H1 (cell line): ENCODE results near the gene CP. TPM values are rescaled to one million over a fixed set of nuclear protein-coding genes. Genes with fewer than 3 reads are reported as not detected.

Source experiments
- CTCF ChIA-PET: fragments of 300-600 bp; sonication (Branson Sonifier 250); formaldehyde crosslinking; loops from one replicate; lab custom pipeline; 2021; ENCODE audit not compliant: partially characterized antibody; lab: Charles Lee
- POLR2A ChIA-PET: fragments of 300-600 bp; sonication (Branson Sonifier 250); formaldehyde crosslinking; loops from one replicate; lab custom pipeline; 2021; ENCODE audit warnings: inconsistent platforms; ENCODE audit not compliant: partially characterized antibody; lab: Charles Lee
- DNase-seq, 2 experiments: peaks; one replicate each; pipeline versions ENCODE4 v3.0.0 to v3.0.0-alpha.2; 2010 to 2022; ENCODE audit warnings: low spot score in 2 of 2, low read depth in 1 of 2, mixed read lengths in 1 of 2
- FAIRE-seq: peaks from 2 replicates; lab custom pipeline; 2011; peaks lifted over from hg19 to GRCh38; lab: Jason Lieb, UNC
- H2AFZ ChIP-seq: 2 replicates; pipeline ENCODE4 v1.8.1; 2012; ENCODE audit warnings: low read length, inconsistent platforms
- H2AK5ac ChIP-seq: 2 replicates; pipeline ENCODE4 v1.6.1; 2013; ENCODE audit warnings: low read depth, low read length
- H2BK120ac ChIP-seq: replicated peaks from 2 replicates; pipeline ENCODE3; 2013; ENCODE audit warnings: low read depth, low read length, inconsistent platforms
- H2BK12ac ChIP-seq: 2 replicates; pipeline ENCODE4 v1.6.1; 2013; ENCODE audit warnings: low read depth, low read length
- H2BK15ac ChIP-seq: 2 replicates; pipeline ENCODE4 v1.6.1; 2013; ENCODE audit warnings: low read length
- H2BK20ac ChIP-seq: 2 replicates; pipeline ENCODE4 v1.6.1; 2013; ENCODE audit warnings: low read length
- H2BK5ac ChIP-seq: 2 replicates; pipeline ENCODE4 v1.6.1; 2013; ENCODE audit warnings: low read depth, low read length
- H3K14ac ChIP-seq: 2 replicates; pipeline ENCODE4 v1.6.1; 2013; ENCODE audit warnings: inconsistent platforms; ENCODE audit not compliant: insufficient read length
- H3K18ac ChIP-seq: 2 replicates; pipeline ENCODE4 v1.6.1; 2013; ENCODE audit warnings: low read length; ENCODE audit errors: extremely low read depth
- H3K23ac ChIP-seq: 2 replicates; pipeline ENCODE4 v1.6.1; 2013; ENCODE audit warnings: inconsistent platforms; ENCODE audit not compliant: insufficient read length
- H3K23me2 ChIP-seq: 2 replicates; pipeline ENCODE4 v1.6.1; 2013; ENCODE audit warnings: low read depth, low read length
- H3K27ac ChIP-seq: 2 replicates; pipeline ENCODE4 v1.6.1; 2011; ENCODE audit warnings: low read depth, low read length, inconsistent platforms
- H3K27me3 ChIP-seq, 4 experiments: replicated peaks in 1 of 4; 1 replicate in 1 of 4; 2 replicates in 3 of 4; pipeline versions ENCODE4 v1.6.1 to v1.8.1; 2011 to 2013; ENCODE audit warnings: low read length in 3 of 4, mild to moderate bottlenecking in 3 of 4, inconsistent platforms in 2 of 4, mixed read lengths in 2 of 4, moderate library complexity in 1 of 4; ENCODE audit not compliant: control insufficient read depth in 3 of 4, insufficient read depth in 3 of 4; ENCODE audit errors: extremely low read depth in 1 of 4
- H3K36me3 ChIP-seq, 4 experiments: 2 replicates each; pipeline versions ENCODE4 v1.6.1 to v1.8.1; 2011 to 2013; ENCODE audit warnings: mild to moderate bottlenecking in 4 of 4, low read length in 3 of 4, moderate library complexity in 2 of 4, control low read depth in 1 of 4, inconsistent platforms in 1 of 4; ENCODE audit not compliant: insufficient read depth in 4 of 4, control insufficient read depth in 2 of 4
- H3K4ac ChIP-seq: replicated peaks from 2 replicates; pipeline ENCODE3; 2013; ENCODE audit warnings: low read length, low read depth, mixed read lengths, inconsistent platforms; ENCODE audit not compliant: insufficient read length
- H3K4me1 ChIP-seq, 4 experiments: replicated peaks in 1 of 4; 1 replicate in 1 of 4; 2 replicates in 3 of 4; pipeline versions ENCODE4 v1.6.1 to v1.8.1; 2011 to 2013; ENCODE audit warnings: low read length in 3 of 4, inconsistent platforms in 2 of 4, mixed read lengths in 1 of 4; ENCODE audit not compliant: insufficient read depth in 4 of 4, control insufficient read depth in 3 of 4
- H3K4me2 ChIP-seq, 2 experiments: 2 replicates each; pipeline versions ENCODE4 v1.6.1 to v1.8.1; 2011 to 2013; ENCODE audit warnings: low read depth in 2 of 2, low read length in 2 of 2, control low read depth in 1 of 2, inconsistent platforms in 1 of 2, mild to moderate bottlenecking in 1 of 2; ENCODE audit not compliant: insufficient read depth in 1 of 2
- H3K4me3 ChIP-seq, 4 experiments: fragments of 200-600, 300-600 bp in 1 of 4; sonication (generic), shearing (Covaris generic), sonication (Bioruptor Twin) in 1 of 4; 2 replicates each; pipeline versions ENCODE4 v1.5.1 to v1.8.1; 2011 to 2016; ENCODE audit warnings: low read length in 4 of 4, low read depth in 3 of 4, control low read depth in 2 of 4, inconsistent platforms in 2 of 4, mild to moderate bottlenecking in 2 of 4, mixed read lengths in 1 of 4, moderate library complexity in 1 of 4; ENCODE audit not compliant: insufficient read depth in 2 of 4; ENCODE audit errors: extremely low read depth in 1 of 4
- H3K56ac ChIP-seq: replicated peaks from 2 replicates; pipeline ENCODE3; 2013; ENCODE audit warnings: low read depth, mild to moderate bottlenecking, mixed read lengths, low read length, inconsistent platforms; ENCODE audit not compliant: insufficient read length
- H3K79me1 ChIP-seq: 2 replicates; pipeline ENCODE4 v1.6.1; 2013; ENCODE audit warnings: low read depth, low read length, control low read depth
- H3K79me2 ChIP-seq, 2 experiments: 2 replicates each; pipeline versions ENCODE4 v1.6.1 to v1.8.1; 2012 to 2013; ENCODE audit warnings: low read length in 2 of 2, mild to moderate bottlenecking in 2 of 2, inconsistent platforms in 1 of 2; ENCODE audit not compliant: insufficient read depth in 2 of 2, control insufficient read depth in 1 of 2
- H3K9ac ChIP-seq, 4 experiments: replicated peaks in 1 of 4; 1 replicate in 1 of 4; 2 replicates in 3 of 4; pipeline versions ENCODE4 v1.6.1 to v1.8.1; 2011 to 2013; ENCODE audit warnings: low read depth in 3 of 4, low read length in 3 of 4, control low read depth in 2 of 4, mild to moderate bottlenecking in 2 of 4, moderate library complexity in 2 of 4, inconsistent platforms in 1 of 4; ENCODE audit errors: extremely low read depth in 1 of 4
- H3K9me3 ChIP-seq, 2 experiments: 2 replicates each; pipeline versions ENCODE4 v1.6.1 to v1.8.1; 2012 to 2013; ENCODE audit warnings: mild to moderate bottlenecking in 2 of 2, moderate library complexity in 2 of 2, control low read depth in 1 of 2, inconsistent platforms in 1 of 2, low read depth in 1 of 2, low read length in 1 of 2, mixed read lengths in 1 of 2; ENCODE audit not compliant: insufficient read depth in 2 of 2
- H4K20me1 ChIP-seq, 2 experiments: replicated peaks in 1 of 2; 2 replicates each; pipeline versions ENCODE3 to v1.8.1; 2011 to 2013; ENCODE audit warnings: inconsistent platforms in 2 of 2, low read length in 2 of 2, mild to moderate bottlenecking in 1 of 2; ENCODE audit not compliant: insufficient read depth in 2 of 2, control insufficient read depth in 1 of 2
- H4K5ac ChIP-seq: 2 replicates; pipeline ENCODE4 v1.6.1; 2013; ENCODE audit warnings: low read length, low read depth, mixed read lengths, inconsistent platforms; ENCODE audit not compliant: insufficient read length
- H4K8ac ChIP-seq: 2 replicates; pipeline ENCODE4 v1.8.0; 2013; ENCODE audit warnings: mild to moderate bottlenecking, moderate library complexity, low read length, inconsistent platforms; ENCODE audit not compliant: insufficient read depth; ENCODE audit errors: extremely low read depth
- H4K91ac ChIP-seq: replicated peaks from 2 replicates; pipeline ENCODE3; 2013; ENCODE audit warnings: low read length, mixed read lengths, inconsistent platforms; ENCODE audit not compliant: insufficient read length
- CHD2 ChIP-seq: IDR thresholded peaks from 2 replicates; pipeline ENCODE4 v1.6.1; 2012; ENCODE audit warnings: low read length, improper control_type of control experiment
- JUND ChIP-seq: IDR thresholded peaks from 2 replicates; pipeline ENCODE4 v1.6.1; 2011; ENCODE audit warnings: mild to moderate bottlenecking, improper control_type of control experiment, low read length
- NANOG ChIP-seq: IDR thresholded peaks from 2 replicates; pipeline ENCODE4 v1.6.1; 2011; ENCODE audit warnings: low read length, low read depth, mild to moderate bottlenecking, inconsistent platforms; ENCODE audit not compliant: insufficient read depth, poor library complexity, severe bottlenecking
- PHF8 ChIP-seq: fragments of 200-600 bp; sonication (generic); conservative IDR thresholded peaks from 2 replicates; pipeline ENCODE4 v1.7.1; 2012; ENCODE audit warnings: low read depth, mild to moderate bottlenecking, inconsistent platforms, low read length, moderate library complexity
- POLR2AphosphoS5 ChIP-seq: IDR thresholded peaks from 2 replicates; pipeline ENCODE4 v1.6.1; 2011; ENCODE audit warnings: low read depth, low read length
- POU5F1 ChIP-seq: IDR thresholded peaks from 2 replicates; pipeline ENCODE4 v1.6.1; 2011; ENCODE audit warnings: low read depth, mild to moderate bottlenecking, low read length, moderate library complexity
- WGBS, 2 experiments: shearing (Covaris generic) in 1 of 2; methylation state at CpG; one replicate each; pipeline versions ENCODE4 v1.1.6 to v1.1.7; 2013 to 2015; ENCODE audit warnings: low lambda C conversion rate in 2 of 2, mixed read lengths in 2 of 2, inconsistent platforms in 1 of 2, low coverage in 1 of 2, missing lambda C conversion rate in 1 of 2; ENCODE audit not compliant: insufficient replicate concordance in 2 of 2, insufficient coverage in 1 of 2, insufficient read length in 1 of 2; ENCODE audit errors: extremely low coverage in 1 of 2, missing lambda C conversion rate in 1 of 2; 5-methylcytosine and 5-hydroxymethylcytosine counted together
- polyA plus RNA-seq, 7 experiments: library from polyadenylated mRNA; depleted of rRNA in 3 of 7; stranded (reverse) in 5 of 7; unstranded in 2 of 7; fragments of >200 nt in 5 of 7; fragments of 200-250 nt in 2 of 7; gene quantifications; 1 replicate in 5 of 7; 2 replicates in 1 of 7; 4 replicates in 1 of 7; pipeline versions ENCODE4 v1.2.1 to v1.2.3, GENCODE V29; 2011 to 2013; ENCODE audit warnings: missing spikeins in 2 of 7, mixed read lengths in 2 of 7
- total RNA-seq: library from RNA; stranded (reverse); fragmentation: NEBNext Ultra II Directional; extraction: Animal tissue kit (Norgen Biotek cat#: 25700); gene quantifications from 2 replicates; pipeline ENCODE4 v1.2.1, GENCODE V29; 2021

Gene CP
- total and polyA plus RNA-seq, 2 of the 8 experiments (the other 6 are each of a cell fraction or from before 2014, with no cell fraction given), result 0.32 to 2.6 TPM

DNA sequence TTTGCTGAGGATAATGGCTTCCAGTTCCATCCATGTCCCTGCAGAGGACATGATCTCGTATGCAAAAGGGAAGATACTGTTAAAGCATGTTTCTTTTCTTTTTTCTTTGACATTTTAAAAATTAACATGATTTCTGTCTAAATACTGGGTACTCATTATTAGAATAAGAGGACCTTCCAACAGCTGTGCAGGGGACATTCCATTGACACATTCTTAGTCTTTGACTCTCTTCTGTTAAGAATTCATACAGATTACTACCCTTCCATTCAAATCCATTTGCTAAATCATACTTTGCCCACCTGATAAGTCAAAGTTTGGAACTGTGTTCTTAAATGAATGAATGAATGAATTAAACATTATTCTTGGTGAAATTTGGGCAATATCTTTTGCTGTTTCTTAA is 5.1 kb upstream of the CP start:
- H4K20me1 ChIP-seq, result no peaks in the 10 kb centered on the region
- TF ChIP-seq POLR2AphosphoS5, result no peak
- TF ChIP-seq PHF8, result no peak
- TF ChIP-seq POU5F1, result no peak
- TF ChIP-seq JUND, result no peak
- no peak for TF ChIP-seq NANOG
- TF ChIP-seq CHD2, result no peak
- H3K23ac ChIP-seq, result no peak overlapping the region
- H4K91ac ChIP-seq, result no peak overlapping the region
- no peak overlapping the region for H3K27ac ChIP-seq
- H3K79me1 ChIP-seq, result no peaks in the 10 kb centered on the region
- H3K27me3 ChIP-seq, result no peaks in the 10 kb centered on the region
- CTCF ChIA-PET, result interaction anchor here (0.8 kb wide), 1 partner anchor 34 kb away, joined by 3 read pairs; no protein-coding TSS in a partner anchor
- H4K8ac ChIP-seq, result no peak overlapping the region
- no peaks in the 10 kb centered on the region for H3K9me3 ChIP-seq
- H3K4me2 ChIP-seq, result no peak overlapping the region
- DNase-seq (no peak), FAIRE-seq (no peak)
- peaks cover 0 to 4% (median 1%) of the 10 kb centered on the region in 4 experiments; a peak in 3 of 7 replicates for H3K4me1 ChIP-seq
- H4K5ac ChIP-seq, result no peak overlapping the region
- H3K14ac ChIP-seq, result no peak overlapping the region
- H2BK20ac ChIP-seq, result no peak overlapping the region
- H2BK15ac ChIP-seq, result no peak overlapping the region
- H3K79me2 ChIP-seq, result no peaks in the 10 kb centered on the region
- no peak overlapping the region for H2BK5ac ChIP-seq
- no peak overlapping the region for H2AFZ ChIP-seq
- no peak overlapping the region for H2BK120ac ChIP-seq
- 86% methylated on average over 1 of the region's 1 CpG; no CpG with 5 or more reads in 1 of the 2 experiments for WGBS, 2 experiments
- no peak overlapping the region for H3K18ac ChIP-seq
- H2AK5ac ChIP-seq, result no peak overlapping the region
- H3K56ac ChIP-seq, result no peak overlapping the region
- H3K4me3 ChIP-seq, result no peak overlapping the region
- no peak overlapping the region for H3K4ac ChIP-seq
- H3K36me3 ChIP-seq, result no peaks in the 10 kb centered on the region
- POLR2A ChIA-PET, result interaction anchor here (0.7 kb wide), 1 partner anchor 20 kb away, joined by 3 read pairs; no protein-coding TSS in a partner anchor
- no peak overlapping the region for H3K9ac ChIP-seq
- H3K23me2 ChIP-seq, result no peaks in the 10 kb centered on the region; the same call in 1 of the 2 replicates
- no peak overlapping the region for H2BK12ac ChIP-seq
